GM12878 (cell line): ENCODE measurements around the gene NDOR1. TPM values are rescaled to one million over a fixed set of nuclear protein-coding genes. Genes with fewer than 3 reads are reported as not detected.

Experiments used
- ATAC-seq: fragments of 200-7000 bp; cut with Tn5 transposase; 3 replicates; pipeline ENCODE4 v1.9.1; 2020; ENCODE audit warnings: mild to moderate bottlenecking, moderate library complexity
- BruUV-seq: library from RNA; stranded (reverse); fragments of 400-500 nt; replicated peaks from 2 replicates; lab custom pipeline; 2021; lab: Mats Ljungman, UMichigan
- CTCF ChIA-PET: fragments of 300-600 bp; sonication (Branson Sonifier 250); formaldehyde crosslinking; extraction: SDS; loops from one replicate; lab custom pipeline; 2021; ENCODE audit warnings: inconsistent platforms; lab: Yijun Ruan, JAX
- POLR2A ChIA-PET: fragments of 350-600 bp; formaldehyde crosslinking; extraction: SDS; loops from one replicate; lab custom pipeline; 2021; ENCODE audit warnings: inconsistent platforms; lab: Charles Lee
- RAD21 ChIA-PET: fragments of 300-600 bp; sonication (Branson Sonifier 250); formaldehyde crosslinking; loops from one replicate; lab custom pipeline; 2023; ENCODE audit warnings: antibody characterized with exemption; ENCODE audit not compliant: unreplicated experiment; lab: Charles Lee
- SMC1A ChIA-PET: fragments of 300-600 bp; sonication (Branson Sonifier 250); formaldehyde crosslinking; loops from one replicate; lab custom pipeline; 2023; ENCODE audit not compliant: unreplicated experiment, uncharacterized antibody; lab: Charles Lee
- DNase-seq: peaks from one replicate; pipeline ENCODE4 v3.0.0-alpha.2; 2011; ENCODE audit warnings: low read depth, low spot score
- FAIRE-seq: peaks from 3 replicates; lab custom pipeline; 2011; peaks lifted over from hg19 to GRCh38; lab: Jason Lieb, UNC
- H2AFZ ChIP-seq: 2 replicates; pipeline ENCODE4 v1.6.0; 2011; ENCODE audit warnings: low read depth, low read length, control low read depth; ENCODE audit not compliant: control insufficient read depth
- H3K27ac ChIP-seq: 2 replicates; pipeline ENCODE4 v1.5.1; 2011; ENCODE audit warnings: control low read depth; ENCODE audit not compliant: control insufficient read depth, insufficient read depth
- H3K27me3 ChIP-seq, 2 experiments: replicated peaks in 1 of 2; 2 replicates each; pipeline versions ENCODE4 v1.6.0 to v1.6.1; 2011; ENCODE audit warnings: low read length in 1 of 2; ENCODE audit not compliant: control insufficient read depth in 2 of 2, insufficient read depth in 2 of 2
- H3K36me3 ChIP-seq, 2 experiments: 2 replicates each; pipeline ENCODE4 v1.5.1; 2011; ENCODE audit warnings: low read length in 1 of 2; ENCODE audit not compliant: control insufficient read depth in 2 of 2, insufficient read depth in 2 of 2
- H3K4me1 ChIP-seq: 2 replicates; pipeline ENCODE4 v1.6.1; 2011; ENCODE audit warnings: mild to moderate bottlenecking, low read length, moderate library complexity, mixed read lengths; ENCODE audit not compliant: control insufficient read depth, insufficient read depth
- H3K4me2 ChIP-seq: 2 replicates; pipeline ENCODE4 v1.6.0; 2011; ENCODE audit warnings: control low read depth; ENCODE audit not compliant: control insufficient read depth, insufficient read depth
- H3K4me3 ChIP-seq: fragments of 200-600 bp; sonication (generic); 2 replicates; pipeline ENCODE4 v1.5.1; 2016
- H3K79me2 ChIP-seq: 2 replicates; pipeline ENCODE4 v1.6.0; 2011; ENCODE audit warnings: low read length; ENCODE audit not compliant: control insufficient read depth, insufficient read depth
- H3K9ac ChIP-seq: 2 replicates; pipeline ENCODE4 v1.8.0; 2011; ENCODE audit warnings: low read length, control low read depth, mixed read lengths; ENCODE audit not compliant: control insufficient read depth, insufficient read depth
- H3K9me3 ChIP-seq: replicated peaks from 3 replicates; pipeline ENCODE4 v1.5.1; 2011; ENCODE audit warnings: mild to moderate bottlenecking, low read length; ENCODE audit not compliant: control insufficient read depth, insufficient read depth
- H4K20me1 ChIP-seq: 2 replicates; pipeline ENCODE4 v1.6.0; 2011; ENCODE audit not compliant: control insufficient read depth, insufficient read depth
- FOXM1 ChIP-seq: IDR thresholded peaks from 2 replicates; pipeline ENCODE4 v1.6.1; 2012; ENCODE audit warnings: low read depth, mild to moderate bottlenecking, inconsistent platforms, low read length, moderate library complexity
- POLR2A ChIP-seq: IDR thresholded peaks from 2 replicates; pipeline ENCODE4 v1.6.1; 2011; ENCODE audit warnings: low read depth, mild to moderate bottlenecking, low read length
- POLR2AphosphoS2 ChIP-seq: IDR thresholded peaks from 2 replicates; pipeline ENCODE4 v1.6.1; 2011; ENCODE audit warnings: low read depth, mild to moderate bottlenecking, low read length, improper control_type of control experiment, moderate library complexity
- SUPT20H ChIP-seq: IDR thresholded peaks from 2 replicates; pipeline ENCODE4 v1.6.1; 2011; ENCODE audit warnings: low read depth, mild to moderate bottlenecking, low read length, moderate library complexity, borderline replicate concordance; ENCODE audit not compliant: control insufficient read depth
- WGBS: methylation state at CpG from one replicate; pipeline ENCODE4 v1.1.6; 2016; ENCODE audit warnings: low lambda C conversion rate; ENCODE audit not compliant: insufficient replicate concordance, insufficient coverage; ENCODE audit errors: missing lambda C conversion rate; 5-methylcytosine and 5-hydroxymethylcytosine counted together
- in situ Hi-C: fragments of 300-500 bp; cut with MboI; formaldehyde crosslinking; loops from 9 replicates; pipeline ENCODE4 v1.14.3; 2018; ENCODE audit warnings: mixed read lengths
- intact Hi-C: fragments of 100-400 bp; cut with micrococcal nuclease; formaldehyde crosslinking; loops from one replicate; pipeline ENCODE4 v1.14.2; 2022; ENCODE audit not compliant: unreplicated experiment
- polyA plus RNA-seq, 11 experiments: library from polyadenylated mRNA; depleted of rRNA in 4 of 11; unstranded in 6 of 11; stranded (reverse) in 5 of 11; fragments of >200 nt; fragmentation: Nextera tagmentation in 4 of 11; fragmentation: Illumina TruSeq in 1 of 11; extraction: Ambion mirVana in 4 of 11; extraction: Trizol in 1 of 11; gene quantifications; 1 replicate in 1 of 11; 2 replicates in 10 of 11; pipeline versions ENCODE4 v1.2.1 to v1.2.3, GENCODE V29; 2011 to 2016; ENCODE audit warnings: inconsistent platforms in 2 of 11, missing spikeins in 2 of 11, low read depth in 1 of 11
- total RNA-seq, 4 experiments: library from RNA; depleted of rRNA in 3 of 4; stranded (reverse); fragments of >200 nt in 3 of 4; fragmentation: Illumina TruSeq in 1 of 4; extraction: Trizol in 1 of 4; gene quantifications; 2 replicates each; pipeline versions ENCODE4 v1.2.1 to v1.2.3, GENCODE V29; 2013 to 2021

Gene NDOR1
- total and polyA plus RNA-seq, 10 of the 15 experiments (the other 5 are each of a cell fraction or from before 2014, with no cell fraction given), result 0.04 to 32.9 (median 11.1) TPM

GRCh38 chr9:137218754-137219271 lies 13.3 kb downstream of the NDOR1 start:
- Histone ChIP-seq H3K9ac (no peak overlapping the region), H3K4me1 (peaks cover 5% of the 10 kb centered on the region; the same call in 1 of the 2 replicates), H3K27ac (no peak overlapping the region), H3K9me3 (no peaks in the 10 kb centered on the region), H3K27me3 (no peaks in the 10 kb centered on the region), H3K4me3 (no peak overlapping the region), H3K4me2 (no peak overlapping the region), H3K36me3 (peaks cover 0 to 2% of the 10 kb centered on the region in 2 experiments; a peak in 2 of 4 replicates), H3K79me2 (no peaks in the 10 kb centered on the region), H4K20me1 (no peaks in the 10 kb centered on the region), H2AFZ (no peak overlapping the region)
- SMC1A ChIA-PET, result no interaction called here
- 0 out of 2 replicates have a peak, but pooled peaks have one; percentile 24 for TF ChIP-seq POLR2AphosphoS2
- TF ChIP-seq POLR2A, result peak; percentile 39; the same call in 1 of the 2 replicates
- TF ChIP-seq SUPT20H, result no peak
- in situ Hi-C loops, result no loop called here
- no peak for FAIRE-seq
- intact Hi-C loops, result no loop called here
- 84% methylated on average over 11 of the region's 12 CpGs for WGBS
- POLR2A ChIA-PET, result interaction anchor here (0.6 to 1.4 kb wide), 4 partner anchors 18 to 191 kb away, joined by 4 to 8 read pairs (median 4); partner anchors contain the start of gene TPRN
- ATAC-seq, result no peak
- CTCF ChIA-PET, result no interaction called here
- DNase-seq, result no peak
- no TSS peak for BruUV-seq
- RAD21 ChIA-PET, result no interaction called here

- TF ChIP-seq FOXM1 (no peak), POLR2A (peak; percentile 41; the same call in 1 of the 2 replicates)
- in situ Hi-C loops, result no loop called here
- RAD21 ChIA-PET, result interaction anchor here (0.5 kb wide), 1 partner anchor 267 kb away, joined by 3 read pairs; no protein-coding TSS in a partner anchor
- peaks cover 0 to 2% of the 10 kb centered on the region in 2 experiments; a peak in 2 of 4 replicates for H3K36me3 ChIP-seq
- H3K4me1 ChIP-seq, result peaks cover 12% of the 10 kb centered on the region
- H3K4me2 ChIP-seq, result no peak overlapping the region
- H3K9me3 ChIP-seq, result no peaks in the 10 kb centered on the region
- H3K27ac ChIP-seq, result no peak overlapping the region
- DNase-seq, result no peak
- H4K20me1 ChIP-seq, result no peaks in the 10 kb centered on the region
- H3K4me3 ChIP-seq, result no peak overlapping the region
- no TSS peak for BruUV-seq
- no peak overlapping the region for H3K9ac ChIP-seq
- ATAC-seq, result no peak
- no peaks in the 10 kb centered on the region for H3K27me3 ChIP-seq
- H3K79me2 ChIP-seq, result no peaks in the 10 kb centered on the region
- intact Hi-C loops, result loop anchor here (5.0 to 10.0 kb wide), 2 partner anchors 33 to 175 kb away; partner anchors contain the start of genes ANAPC2, NPDC1 and SSNA1
- CTCF ChIA-PET, result no interaction called here
- POLR2A ChIA-PET, result interaction anchor here (0.6 to 1.4 kb wide), 3 partner anchors 19 to 69 kb away, joined by 4 to 5 read pairs (median 5); partner anchors contain the start of gene TPRN
- FAIRE-seq, result no peak
- SMC1A ChIA-PET, result interaction anchor here (0.5 to 1.1 kb wide), 2 partner anchors 17 to 101 kb away, joined by 3 read pairs; no protein-coding TSS in a partner anchor
- WGBS, result 94% methylated on average over 10 of the region's 10 CpGs
- H2AFZ ChIP-seq, result no peak overlapping the region
Measured at GRCh38 chr9:137219757-137220316, 14.3 kb downstream of the NDOR1 start.
